HCT116 (cell line): ENCODE results near the gene IFITM2.

Experiments
- CEBPB ChIP-seq: IDR thresholded peaks from 2 replicates; pipeline ENCODE4 v1.6.1; 2012; ENCODE audit warnings: low read depth
- EGR1 ChIP-seq: IDR thresholded peaks from 2 replicates; pipeline ENCODE4 v1.6.1; 2012; ENCODE audit warnings: low read depth
- ELF1 ChIP-seq: IDR thresholded peaks from 2 replicates; pipeline ENCODE4 v1.6.1; 2012; ENCODE audit warnings: low read depth, borderline replicate concordance
- EZH2 ChIP-seq: fragments of 200-600 bp; sonication (generic); IDR thresholded peaks from 2 replicates; pipeline ENCODE4 v1.6.1; 2017; ENCODE audit warnings: antibody characterized with exemption, mixed run types
- POLR2A ChIP-seq: IDR thresholded peaks from 2 replicates; pipeline ENCODE4 v1.7.0; 2011; ENCODE audit warnings: borderline replicate concordance; ENCODE audit not compliant: insufficient read depth, insufficient read length; ENCODE audit errors: extremely low read depth
- POLR2AphosphoS5 ChIP-seq: IDR thresholded peaks from 2 replicates; pipeline ENCODE4 v1.6.1; 2011; ENCODE audit warnings: mild to moderate bottlenecking, low read depth, low read length, moderate library complexity
- RAD21 ChIP-seq: IDR thresholded peaks from 2 replicates; pipeline ENCODE4 v1.6.1; 2012; ENCODE audit warnings: low read depth, mild to moderate bottlenecking
- SP1 ChIP-seq: IDR thresholded peaks from 2 replicates; pipeline ENCODE4 v1.6.1; 2012; ENCODE audit warnings: low read depth
- TCF7L2 ChIP-seq: IDR thresholded peaks from 2 replicates; pipeline ENCODE4 v1.7.0; 2011; ENCODE audit warnings: borderline replicate concordance, inconsistent platforms; ENCODE audit not compliant: insufficient read depth, insufficient read length; ENCODE audit errors: extremely low read depth
- ZNF274 ChIP-seq: fragments of 200-500 bp; sonication (Bioruptor generic); IDR thresholded peaks from 2 replicates; pipeline ENCODE4 v1.6.1; 2014; ENCODE audit warnings: mild to moderate bottlenecking, low read depth, low read length, inconsistent platforms
- TF ChIP-seq, protein P1 (sequence below): IDR thresholded peaks from 2 replicates; pipeline ENCODE4 v1.6.1; 2012
- TF ChIP-seq, protein P2 (sequence below), 3 experiments: fragments of 200-600 bp in 1 of 3; sonication (generic) in 1 of 3; IDR thresholded peaks in 2 of 3; conservative IDR thresholded peaks in 1 of 3; 2 replicates each; pipeline ENCODE4 v1.5.1; 2012 to 2017; ENCODE audit warnings: low read depth in 2 of 3, low read length in 2 of 3, antibody characterized with exemption in 1 of 3, borderline replicate concordance in 1 of 3, control low read depth in 1 of 3, mild to moderate bottlenecking in 1 of 3, mixed read lengths in 1 of 3, mixed run types in 1 of 3, moderate library complexity in 1 of 3; ENCODE audit not compliant: insufficient read depth in 1 of 3
- TF ChIP-seq, protein P3 (sequence below): IDR thresholded peaks from 2 replicates; pipeline ENCODE4 v1.6.1; 2012; ENCODE audit warnings: low read depth

DNA sequence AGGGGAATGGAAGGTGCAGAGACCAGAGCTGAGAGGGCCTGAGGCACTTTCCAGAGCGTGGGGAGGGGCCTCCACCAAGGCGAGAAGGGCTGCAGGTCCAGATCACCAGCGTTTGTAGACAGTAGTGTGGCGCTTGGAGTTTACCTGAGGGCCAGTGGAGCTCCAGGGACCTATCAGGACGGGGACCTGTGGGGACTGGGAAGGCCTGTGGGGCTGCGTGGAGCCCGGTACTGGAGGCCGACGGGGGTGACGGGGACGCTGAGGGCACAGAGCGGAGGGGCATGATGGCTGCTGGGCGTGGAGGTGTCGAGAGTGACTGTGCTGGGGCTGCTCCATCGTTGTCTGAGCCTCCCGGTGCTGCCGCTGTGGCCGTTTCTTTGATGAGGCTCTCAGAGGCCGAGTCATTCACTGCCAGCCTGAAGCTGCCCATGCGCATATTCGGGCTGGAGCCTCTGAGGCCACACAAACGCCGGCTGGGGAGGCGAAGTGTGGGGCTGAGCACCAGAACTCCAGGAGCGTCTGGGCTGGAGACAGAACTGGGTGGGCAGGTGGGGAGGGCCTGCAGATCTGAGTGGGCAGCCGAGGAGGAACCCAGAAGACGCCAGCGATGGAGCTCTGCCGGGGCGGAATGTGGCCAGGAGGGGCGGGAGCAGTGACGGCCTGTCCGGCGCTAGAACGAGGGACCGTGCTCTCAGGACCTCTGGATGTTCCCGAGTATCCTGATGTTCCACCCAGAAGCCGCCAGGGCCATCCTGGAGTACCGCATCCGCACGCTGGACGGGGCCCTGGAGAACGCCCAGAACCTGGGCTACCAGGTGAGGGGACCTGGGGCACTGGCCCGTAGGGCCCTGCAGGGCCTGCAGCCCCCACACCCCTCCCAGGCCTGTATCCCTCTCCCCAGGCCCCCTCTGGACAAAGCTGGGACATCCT, 16.1 kb upstream of the IFITM2 start:
- TF ChIP-seq ELF1 = no peak
- TF ChIP-seq EGR1 = no peak
- no peak for TF ChIP-seq RAD21
- no peak for TF ChIP-seq CEBPB
- TF ChIP-seq, protein P1, sequence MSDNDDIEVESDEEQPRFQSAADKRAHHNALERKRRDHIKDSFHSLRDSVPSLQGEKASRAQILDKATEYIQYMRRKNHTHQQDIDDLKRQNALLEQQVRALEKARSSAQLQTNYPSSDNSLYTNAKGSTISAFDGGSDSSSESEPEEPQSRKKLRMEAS = no peak
- no peak for TF ChIP-seq POLR2AphosphoS5
- no peak for TF ChIP-seq SP1
- TF ChIP-seq EZH2 = no peak
- no peak for TF ChIP-seq ZNF274
- TF ChIP-seq, protein P2, sequence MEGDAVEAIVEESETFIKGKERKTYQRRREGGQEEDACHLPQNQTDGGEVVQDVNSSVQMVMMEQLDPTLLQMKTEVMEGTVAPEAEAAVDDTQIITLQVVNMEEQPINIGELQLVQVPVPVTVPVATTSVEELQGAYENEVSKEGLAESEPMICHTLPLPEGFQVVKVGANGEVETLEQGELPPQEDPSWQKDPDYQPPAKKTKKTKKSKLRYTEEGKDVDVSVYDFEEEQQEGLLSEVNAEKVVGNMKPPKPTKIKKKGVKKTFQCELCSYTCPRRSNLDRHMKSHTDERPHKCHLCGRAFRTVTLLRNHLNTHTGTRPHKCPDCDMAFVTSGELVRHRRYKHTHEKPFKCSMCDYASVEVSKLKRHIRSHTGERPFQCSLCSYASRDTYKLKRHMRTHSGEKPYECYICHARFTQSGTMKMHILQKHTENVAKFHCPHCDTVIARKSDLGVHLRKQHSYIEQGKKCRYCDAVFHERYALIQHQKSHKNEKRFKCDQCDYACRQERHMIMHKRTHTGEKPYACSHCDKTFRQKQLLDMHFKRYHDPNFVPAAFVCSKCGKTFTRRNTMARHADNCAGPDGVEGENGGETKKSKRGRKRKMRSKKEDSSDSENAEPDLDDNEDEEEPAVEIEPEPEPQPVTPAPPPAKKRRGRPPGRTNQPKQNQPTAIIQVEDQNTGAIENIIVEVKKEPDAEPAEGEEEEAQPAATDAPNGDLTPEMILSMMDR (IDR thresholded peaks at IDR 0.05 in 2 of 3, conservative IDR thresholded peaks at IDR 0.05 in 1 of 3; ENCODE audit: borderline replicate concordance in 1 of 3, insufficient read depth in 1 of 3, low read depth in 2 of 3, low read length in 2 of 3) = no peak
- TF ChIP-seq, protein P3, sequence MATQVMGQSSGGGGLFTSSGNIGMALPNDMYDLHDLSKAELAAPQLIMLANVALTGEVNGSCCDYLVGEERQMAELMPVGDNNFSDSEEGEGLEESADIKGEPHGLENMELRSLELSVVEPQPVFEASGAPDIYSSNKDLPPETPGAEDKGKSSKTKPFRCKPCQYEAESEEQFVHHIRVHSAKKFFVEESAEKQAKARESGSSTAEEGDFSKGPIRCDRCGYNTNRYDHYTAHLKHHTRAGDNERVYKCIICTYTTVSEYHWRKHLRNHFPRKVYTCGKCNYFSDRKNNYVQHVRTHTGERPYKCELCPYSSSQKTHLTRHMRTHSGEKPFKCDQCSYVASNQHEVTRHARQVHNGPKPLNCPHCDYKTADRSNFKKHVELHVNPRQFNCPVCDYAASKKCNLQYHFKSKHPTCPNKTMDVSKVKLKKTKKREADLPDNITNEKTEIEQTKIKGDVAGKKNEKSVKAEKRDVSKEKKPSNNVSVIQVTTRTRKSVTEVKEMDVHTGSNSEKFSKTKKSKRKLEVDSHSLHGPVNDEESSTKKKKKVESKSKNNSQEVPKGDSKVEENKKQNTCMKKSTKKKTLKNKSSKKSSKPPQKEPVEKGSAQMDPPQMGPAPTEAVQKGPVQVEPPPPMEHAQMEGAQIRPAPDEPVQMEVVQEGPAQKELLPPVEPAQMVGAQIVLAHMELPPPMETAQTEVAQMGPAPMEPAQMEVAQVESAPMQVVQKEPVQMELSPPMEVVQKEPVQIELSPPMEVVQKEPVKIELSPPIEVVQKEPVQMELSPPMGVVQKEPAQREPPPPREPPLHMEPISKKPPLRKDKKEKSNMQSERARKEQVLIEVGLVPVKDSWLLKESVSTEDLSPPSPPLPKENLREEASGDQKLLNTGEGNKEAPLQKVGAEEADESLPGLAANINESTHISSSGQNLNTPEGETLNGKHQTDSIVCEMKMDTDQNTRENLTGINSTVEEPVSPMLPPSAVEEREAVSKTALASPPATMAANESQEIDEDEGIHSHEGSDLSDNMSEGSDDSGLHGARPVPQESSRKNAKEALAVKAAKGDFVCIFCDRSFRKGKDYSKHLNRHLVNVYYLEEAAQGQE = no peak
- no peak for TF ChIP-seq TCF7L2
- TF ChIP-seq POLR2A = no peak
